Hair follicle dermal papilla cell (primary cell): ENCODE measurements around the gene MLLT3. TPM values are rescaled to one million over a fixed set of nuclear protein-coding genes. Genes with fewer than 3 reads are reported as not detected.
A peak's percentile ranks its signal among the peaks of the same experiment; 100 is the strongest.

ENCODE experiments used
- small RNA-seq: library from RNA; depleted of rRNA; stranded (forward); fragments of <200 nt; gene quantifications from one replicate; pipeline ENCODE3, GENCODE V24; 2012
- total RNA-seq: library from RNA; depleted of rRNA; stranded (reverse); fragments of >200 nt; gene quantifications from 2 replicates; pipeline ENCODE4 v1.2.3, GENCODE V29; 2012

The MLLT3 gene
- 26.8 and 30.4 TPM in 2 replicates for total RNA-seq

GRCh38 chr9:20622330-20623020 lies at the start of gene MLLT3:
Gene MLLT3 (minus strand): TSS chr9:20622499.

Small RNAs within 50 kb of the gene (small RNA-seq; reads per million reads assigned to genes)
- gene MIR4473: 15.7 reads per million, percentile 94 among the genes with 10 or more reads in this experiment
- not detected for gene MIR4474
- gene RNU4-26P: not detected

Other genes starting within 250 kb of the MLLT3 start
- gene FOCAD, start 61.8 kb upstream of the MLLT3 start, total RNA-seq: 82.2 and 96.9 TPM in 2 replicates